C4-2B (cell line): ENCODE measurements around the gene EXD1.

Source experiments
- H3K27ac ChIP-seq: fragments of 450-650 bp; 2 replicates; pipeline ENCODE4 v1.5.1; 2017
- CTCF ChIP-seq: fragments of 450-650 bp; conservative IDR thresholded peaks from 2 replicates; pipeline ENCODE4 v1.5.1; 2017; ENCODE audit warnings: mild to moderate bottlenecking
- ZFX ChIP-seq: fragments of 450-650 bp; IDR thresholded peaks from 2 replicates; pipeline ENCODE4 v1.6.1; 2017

EXD1 gene

GRCh38 chr15:41133454-41133853 is 97.1 kb downstream of the EXD1 start:
- H3K27ac ChIP-seq: no peak overlapping the region
- TF ChIP-seq ZFX (no peak), CTCF (no peak)
